ENCODE data around the gene FAM110D. TPM values are rescaled to one million over a fixed set of nuclear protein-coding genes. Genes with fewer than 3 reads are reported as not detected.

The FAM110D gene
- total RNA-seq, 1 experiment from 2014 or later = not detected

- no TSS peak for BruUV-seq (replicated peaks)
- Histone ChIP-seq H3K9me3 (ENCODE audit: insufficient read depth, low read depth) (no peaks in the 10 kb centered on the region), H3K4me1 (replicated peaks; ENCODE audit: insufficient read depth) (peaks cover 16% of the 10 kb centered on the region), H3K27ac (no peak overlapping the region), H2AFZ (no peak overlapping the region), H3K27me3 (ENCODE audit: insufficient read depth, low read depth) (no peaks in the 10 kb centered on the region), H3K9me2 (ENCODE audit: insufficient read depth) (no peaks in the 10 kb centered on the region), H3K4me2 (no peak overlapping the region), H3K79me2 (ENCODE audit: low read depth) (no peaks in the 10 kb centered on the region), H3F3A (ENCODE audit: insufficient read depth, low read depth) (peaks cover 9% of the 10 kb centered on the region; the same call in 1 of the 2 replicates), H3K36me3 (ENCODE audit: low read depth) (peaks cover 6% of the 10 kb centered on the region; the same call in 1 of the 2 replicates), H4K20me1 (ENCODE audit: insufficient read depth) (no peaks in the 10 kb centered on the region), H3K4me3 (no peak overlapping the region)
- CTCF ChIA-PET = no interaction called here
- DNase-seq = no peak
- POLR2A ChIA-PET (ENCODE audit: unreplicated experiment) = no interaction called here
- TF ChIP-seq CTCF (conservative IDR thresholded peaks at IDR 0.05) = no peak
- no peak for TF ChIP-seq EZH2 (IDR thresholded peaks at IDR 0.05; ENCODE audit: low read depth)
- intact Hi-C loops (cut with micrococcal nuclease; ENCODE audit: unreplicated experiment) = no loop called here
Observed at GRCh38 chr1:26184086-26184485, 25.2 kb downstream of the FAM110D start.

- no TSS peak for BruUV-seq (replicated peaks)
- Histone ChIP-seq H3K27ac (no peak overlapping the region), H3K9me2 (ENCODE audit: insufficient read depth) (no peaks in the 10 kb centered on the region), H3K4me3 (no peak overlapping the region), H3K4me1 (replicated peaks; ENCODE audit: insufficient read depth) (peaks cover 16% of the 10 kb centered on the region), H3K9me3 (ENCODE audit: insufficient read depth, low read depth) (no peaks in the 10 kb centered on the region), H3K79me2 (ENCODE audit: low read depth) (no peaks in the 10 kb centered on the region), H4K20me1 (ENCODE audit: insufficient read depth) (no peaks in the 10 kb centered on the region), H3K36me3 (ENCODE audit: low read depth) (peaks cover 6% of the 10 kb centered on the region; the same call in 1 of the 2 replicates), H3K27me3 (ENCODE audit: insufficient read depth, low read depth) (no peaks in the 10 kb centered on the region), H2AFZ (no peak overlapping the region), H3F3A (ENCODE audit: insufficient read depth, low read depth) (peaks cover 9% of the 10 kb centered on the region; the same call in 1 of the 2 replicates), H3K4me2 (no peak overlapping the region)
- DNase-seq = no peak
- TF ChIP-seq CTCF (conservative IDR thresholded peaks at IDR 0.05) (no peak), EZH2 (IDR thresholded peaks at IDR 0.05; ENCODE audit: low read depth) (no peak)
- intact Hi-C loops (cut with micrococcal nuclease; ENCODE audit: unreplicated experiment) = no loop called here
- ChIA-PET CTCF (no interaction called here), POLR2A (ENCODE audit: unreplicated experiment) (no interaction called here)
Observed at GRCh38 chr1:26184883-26185282, 26.0 kb downstream of the FAM110D start.

GRCh38 chr1:26187882-26188281 is 29.0 kb downstream of the FAM110D start:
- CTCF ChIA-PET = no interaction called here
- no peaks in the 10 kb centered on the region for H3F3A ChIP-seq (ENCODE audit: insufficient read depth, low read depth)

More at GRCh38 chr1:26187882-26188281, 29.0 kb downstream of the FAM110D start:
- H3K27ac ChIP-seq = no peak overlapping the region
- no peak overlapping the region for H2AFZ ChIP-seq
- no peaks in the 10 kb centered on the region for H3K4me1 ChIP-seq (replicated peaks; ENCODE audit: insufficient read depth)
- 0 out of 2 replicates have a peak, but pooled peaks cover 6% of the 10 kb centered on the region for H3K36me3 ChIP-seq (ENCODE audit: low read depth)
- DNase-seq = no peak
- POLR2A ChIA-PET (ENCODE audit: unreplicated experiment) = no interaction called here
- no peaks in the 10 kb centered on the region for H3K27me3 ChIP-seq (ENCODE audit: insufficient read depth, low read depth)
- H3K4me2 ChIP-seq = no peak overlapping the region
- no peaks in the 10 kb centered on the region for H4K20me1 ChIP-seq (ENCODE audit: insufficient read depth)
- H3K4me3 ChIP-seq = no peak overlapping the region
- H3K79me2 ChIP-seq (ENCODE audit: low read depth) = no peaks in the 10 kb centered on the region
- BruUV-seq (replicated peaks) = no TSS peak
- no peaks in the 10 kb centered on the region for H3K9me2 ChIP-seq (ENCODE audit: insufficient read depth)
- no peaks in the 10 kb centered on the region for H3K9me3 ChIP-seq (ENCODE audit: insufficient read depth, low read depth)
- TF ChIP-seq EZH2 (IDR thresholded peaks at IDR 0.05; ENCODE audit: low read depth) (no peak), CTCF (conservative IDR thresholded peaks at IDR 0.05) (no peak)
- intact Hi-C loops (cut with micrococcal nuclease; ENCODE audit: unreplicated experiment) = no loop called here
